ENCODE data around the gene FBXW2. TPM values are rescaled to one million over a fixed set of nuclear protein-coding genes. Genes with fewer than 3 reads are reported as not detected.

The FBXW2 gene
- total RNA-seq, 1 experiment from 2014 or later, result 62.1 TPM

- H3K27me3 ChIP-seq (ENCODE audit: insufficient read depth, low read length), result no peaks in the 10 kb centered on the region
- H3K4me2 ChIP-seq (ENCODE audit: insufficient read depth, insufficient read length, low read length), result no peak overlapping the region
- no peak overlapping the region for H3K9ac ChIP-seq (ENCODE audit: extremely low read depth, insufficient read length, low read length)
- H3K27me3 Mint-ChIP-seq (ENCODE audit: low read depth), result no peaks in the 10 kb centered on the region
- peaks cover 7% of the 10 kb centered on the region for H3K79me1 ChIP-seq (ENCODE audit: insufficient read depth, low read depth, low read length, poor library complexity, severe bottlenecking)
- no peak overlapping the region for H2AFZ ChIP-seq (ENCODE audit: low read length)
- H3K56ac ChIP-seq (ENCODE audit: insufficient read length, low read depth, low read length), result no peak overlapping the region
- no CpG with 5 or more reads among the region's 4 CpGs for WGBS (ENCODE audit: extremely low coverage, insufficient read length, low lambda C conversion rate)
- H3K27ac Mint-ChIP-seq, result no peak overlapping the region
- no peaks in the 10 kb centered on the region for H3K4me1 ChIP-seq (ENCODE audit: insufficient read depth, low read length)
- no peak overlapping the region for H3K14ac ChIP-seq (ENCODE audit: insufficient read depth, low read length)
- no peak for TF ChIP-seq CTCF (conservative IDR thresholded peaks at IDR 0.05)
- no peak overlapping the region for H4K5ac ChIP-seq (ENCODE audit: insufficient read length, low read depth, low read length)
- peaks cover 22 to 58% (median 54%) of the 10 kb centered on the region in 3 experiments for H3K36me3 Mint-ChIP-seq (ENCODE audit: insufficient read depth in 1 of 3, low read depth in 3 of 3)
- no peak overlapping the region for H2BK120ac ChIP-seq (ENCODE audit: low read depth, low read length, poor library complexity, severe bottlenecking)
- H2BK15ac ChIP-seq (ENCODE audit: low read depth, low read length), result no peak overlapping the region
- no peak overlapping the region for H2AK5ac ChIP-seq (ENCODE audit: insufficient read length, low read length)
- H4K91ac ChIP-seq (ENCODE audit: insufficient read length, low read depth, low read length), result no peak overlapping the region
- H3K23ac ChIP-seq (ENCODE audit: insufficient read length, low read depth, low read length), result no peak overlapping the region
- H2BK12ac ChIP-seq (ENCODE audit: insufficient read length, low read depth, low read length), result no peak overlapping the region
- H3K23me2 ChIP-seq (ENCODE audit: insufficient read length, low read depth, low read length, poor library complexity, severe bottlenecking), result no peaks in the 10 kb centered on the region
- peaks cover 0 to 3% of the 10 kb centered on the region in 2 experiments; a peak in 1 of 5 replicates for H3K9me3 Mint-ChIP-seq
- H2BK20ac ChIP-seq (ENCODE audit: low read depth, low read length, poor library complexity, severe bottlenecking), result no peak overlapping the region
- H3K4me1 Mint-ChIP-seq, result peaks cover 4 to 8% of the 10 kb centered on the region in 2 experiments; a peak in 3 of 4 replicates
- DNase-seq, result no peak
- no peak overlapping the region for H3K18ac ChIP-seq (ENCODE audit: insufficient read length, low read depth, low read length)
- no peak overlapping the region for H4K8ac ChIP-seq (replicated peaks; ENCODE audit: insufficient read length, low read depth, low read length)
- no peak overlapping the region for H2BK5ac ChIP-seq (ENCODE audit: insufficient read length, low read length)
- H4K20me1 ChIP-seq (ENCODE audit: control insufficient read depth, insufficient read depth, insufficient read length), result no peaks in the 10 kb centered on the region
- no peak overlapping the region for H3K4ac ChIP-seq (ENCODE audit: low read depth, low read length)
- peaks cover 15% of the 10 kb centered on the region; the same call in 1 of the 2 replicates for H3K79me2 ChIP-seq (ENCODE audit: insufficient read depth, low read length)
- H3K4me3 Mint-ChIP-seq, result no peak overlapping the region
- H3K27ac ChIP-seq (ENCODE audit: insufficient read length, low read depth, low read length), result no peak overlapping the region
- H3T11ph ChIP-seq (ENCODE audit: low read length), result no peak overlapping the region
- H3K9me3 ChIP-seq (ENCODE audit: control insufficient read depth, low read depth, low read length), result no peaks in the 10 kb centered on the region
Measured at GRCh38 chr9:120787933-120788332, 5.3 kb downstream of the FBXW2 start.

All from H9 (cell line).